Natural killer cell (primary cell): Measurements from ENCODE around the gene CPSF3. TPM values are rescaled to one million over a fixed set of nuclear protein-coding genes. Genes with fewer than 3 reads are reported as not detected.
"Not testable (repeated sequence)": the region's sequence is repeated elsewhere in the genome, so short reads cannot be mapped to it uniquely, and the experiment has no call there.

Experiments used
- ATAC-seq, 3 donors: fragments of 150-1000 bp in 2 of 3; fragments of 200-7000 bp in 1 of 3; cut with Tn5 transposase; 1 replicate in 1 of 3; 2 replicates in 2 of 3; pipeline ENCODE4 v1.10.0; 2021; ENCODE audit warnings: mild to moderate bottlenecking in 2 of 3, moderate library complexity in 2 of 3
- DNase-seq, 2 donors: peaks; one replicate each; pipeline versions ENCODE4 v3.0.0 to v3.0.0-alpha.2; 2013 to 2021; ENCODE audit warnings: mixed read lengths in 1 of 2
- H3K27ac ChIP-seq: one replicate; pipeline ENCODE4 v1.5.1; 2013; ENCODE audit warnings: mild to moderate bottlenecking, low read length
- H3K27me3 ChIP-seq: one replicate; pipeline ENCODE4 v1.6.1; 2013; ENCODE audit warnings: low read length; ENCODE audit not compliant: control insufficient read depth, insufficient read depth
- H3K36me3 ChIP-seq: one replicate; pipeline ENCODE4 v1.6.1; 2013; ENCODE audit warnings: low read length; ENCODE audit not compliant: control insufficient read depth, insufficient read depth
- H3K4me1 ChIP-seq: one replicate; pipeline ENCODE4 v1.6.1; 2013; ENCODE audit warnings: low read length; ENCODE audit not compliant: control insufficient read depth, insufficient read depth
- H3K4me3 ChIP-seq: one replicate; pipeline ENCODE4 v1.5.1; 2013; ENCODE audit warnings: low read length
- H3K9me3 ChIP-seq: one replicate; pipeline ENCODE4 v1.6.1; 2013; ENCODE audit warnings: low read length; ENCODE audit not compliant: control insufficient read depth, insufficient read depth
- H3K27ac Mint-ChIP-seq, 2 donors: one replicate each; pipeline ENCODE4 v1.8.0; 2022; ENCODE audit warnings: mild to moderate bottlenecking in 2 of 2, mixed read lengths in 2 of 2, moderate library complexity in 1 of 2
- H3K27me3 Mint-ChIP-seq, 2 donors: one replicate each; pipeline ENCODE4 v1.8.0; 2022; ENCODE audit warnings: low read depth in 2 of 2, mixed read lengths in 2 of 2
- H3K36me3 Mint-ChIP-seq: one replicate; pipeline ENCODE4 v1.8.0; 2022; ENCODE audit warnings: mixed read lengths
- H3K4me1 Mint-ChIP-seq, 2 donors: one replicate each; pipeline ENCODE4 v1.8.0; 2022; ENCODE audit warnings: mixed read lengths in 2 of 2
- H3K4me3 Mint-ChIP-seq: one replicate; pipeline ENCODE4 v1.8.0; 2022; ENCODE audit warnings: mild to moderate bottlenecking, moderate library complexity, mixed read lengths
- H3K9me3 Mint-ChIP-seq, 2 donors: one replicate each; pipeline ENCODE4 v1.8.0; 2022; ENCODE audit warnings: mixed read lengths in 2 of 2
- CTCF ChIP-seq: fragments of 200-600 bp; IDR thresholded peaks from one replicate; pipeline ENCODE4 v1.8.0; 2022; ENCODE audit warnings: antibody characterized with exemption
- WGBS: methylation state at CpG from one replicate; pipeline ENCODE4 v1.1.7; 2013; ENCODE audit warnings: missing lambda C conversion rate; ENCODE audit not compliant: insufficient coverage; 5-methylcytosine and 5-hydroxymethylcytosine counted together
- intact Hi-C: fragments of 100-400 bp; cut with micrococcal nuclease; formaldehyde crosslinking; loops from one replicate; pipeline ENCODE4 v1.14.2; 2022
- total RNA-seq, 4 donors: library from RNA; stranded (reverse); fragments of 120-200 nt in 1 of 4; gene quantifications; one replicate each; pipeline versions ENCODE4 v1.2.3 to v1.2.4, GENCODE V29; 2013 to 2022

Gene CPSF3
- total RNA-seq, 3 donors from 2014 or later (not counting 1 experiment from before 2014, with no cell fraction given), result 28.4 to 30.7 (median 28.7) TPM

GRCh38 chr2:9392898-9393765, 30.3 kb upstream of the CPSF3 start:
- TF ChIP-seq CTCF, result no peak
- no peak overlapping the region for H3K4me3 Mint-ChIP-seq
- no peaks in the 10 kb centered on the region for H3K4me1 Mint-ChIP-seq
- H3K4me1 ChIP-seq, result no peaks in the 10 kb centered on the region
- intact Hi-C loops, result no loop called here
- H3K36me3 Mint-ChIP-seq, result no peaks in the 10 kb centered on the region
- WGBS, result 91% methylated on average over 28 of the region's 28 CpGs
- ATAC-seq (no peak), DNase-seq (no peak)
- no peaks in the 10 kb centered on the region for H3K27me3 ChIP-seq
- no peaks in the 10 kb centered on the region for H3K9me3 ChIP-seq
- no peak overlapping the region for H3K27ac Mint-ChIP-seq
- H3K36me3 ChIP-seq, result no peaks in the 10 kb centered on the region
- H3K9me3 Mint-ChIP-seq, result no peaks in the 10 kb centered on the region
- no peaks in the 10 kb centered on the region for H3K27me3 Mint-ChIP-seq
- H3K4me3 ChIP-seq, result no peak overlapping the region
- no peak overlapping the region for H3K27ac ChIP-seq

DNA sequence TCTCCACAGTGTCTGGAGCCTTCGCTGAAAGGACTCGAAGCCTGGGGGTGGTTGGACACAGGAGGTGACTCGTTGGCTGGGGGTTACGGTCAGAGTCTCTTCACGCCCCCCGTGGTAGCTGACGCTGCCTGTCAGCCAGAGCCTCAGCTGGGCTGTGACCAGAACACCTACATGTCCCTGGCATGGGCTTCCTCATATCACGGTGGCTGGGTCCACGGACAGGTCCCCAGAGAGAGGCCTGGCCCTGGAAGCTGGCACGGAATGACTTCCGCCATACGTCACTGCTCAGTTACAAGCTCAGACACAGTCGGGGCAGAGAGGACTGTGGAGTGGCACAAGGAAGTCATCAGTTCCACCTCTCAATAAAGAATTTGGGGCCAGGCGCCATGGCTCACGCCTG, 28.6 kb upstream of the CPSF3 start:
- Histone ChIP-seq H3K27me3 (no peaks in the 10 kb centered on the region), H3K4me1 (no peaks in the 10 kb centered on the region), H3K27ac (no peak overlapping the region), H3K9me3 (no peaks in the 10 kb centered on the region), H3K4me3 (no peak overlapping the region), H3K36me3 (no peaks in the 10 kb centered on the region)
- Mint-ChIP-seq H3K36me3 (no peaks in the 10 kb centered on the region), H3K4me3 (no peak overlapping the region), H3K27ac (no peak overlapping the region), H3K9me3 (no peaks in the 10 kb centered on the region), H3K4me1 (no peaks in the 10 kb centered on the region), H3K27me3 (no peaks in the 10 kb centered on the region)
- TF ChIP-seq CTCF, result no peak
- 96% methylated on average over 15 of the region's 15 CpGs for WGBS
- ATAC-seq (no peak), DNase-seq (no peak)
- intact Hi-C loops, result no loop called here

DNA sequence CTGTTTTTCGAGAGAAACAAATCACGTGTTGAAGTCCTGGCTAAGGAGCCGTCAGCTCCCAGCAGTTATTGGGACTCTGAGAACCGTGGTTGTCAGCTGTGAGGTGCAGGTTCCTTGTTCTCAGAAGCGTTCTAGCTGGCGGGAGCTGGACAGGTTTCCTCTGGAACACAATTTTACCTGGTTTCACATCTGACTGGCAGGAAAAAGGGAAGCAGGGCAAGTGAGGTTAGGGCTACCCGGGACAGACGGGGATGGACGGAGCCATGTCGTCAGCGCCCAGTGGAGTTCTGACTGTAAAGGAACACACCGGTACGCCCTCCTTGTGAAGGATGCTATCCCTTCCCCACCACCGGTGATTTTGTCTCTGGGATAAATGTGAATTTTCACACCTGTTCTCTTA, 26.3 kb upstream of the CPSF3 start:
- ATAC-seq (no peak), DNase-seq (no peak)
- Histone ChIP-seq H3K4me3 (no peak overlapping the region), H3K9me3 (no peaks in the 10 kb centered on the region), H3K36me3 (no peaks in the 10 kb centered on the region), H3K4me1 (no peaks in the 10 kb centered on the region), H3K27ac (no peak overlapping the region), H3K27me3 (no peaks in the 10 kb centered on the region)
- Mint-ChIP-seq H3K27ac (no peak overlapping the region), H3K9me3 (no peaks in the 10 kb centered on the region), H3K36me3 (no peaks in the 10 kb centered on the region), H3K4me1 (peaks cover 0 to 9% of the 10 kb centered on the region in 2 donors), H3K4me3 (no peak overlapping the region), H3K27me3 (no peaks in the 10 kb centered on the region)
- intact Hi-C loops, result no loop called here
- TF ChIP-seq CTCF, result no peak
- 93% methylated on average over 14 of the region's 14 CpGs for WGBS

- intact Hi-C loops, H3K9me3 Mint-ChIP-seq, H3K27me3 ChIP-seq, H3K4me3 ChIP-seq, H3K4me1 ChIP-seq, H3K27me3 Mint-ChIP-seq, H3K4me1 Mint-ChIP-seq, H3K4me3 Mint-ChIP-seq, H3K27ac Mint-ChIP-seq, DNase-seq, H3K9me3 ChIP-seq, H3K27ac ChIP-seq, ATAC-seq, H3K36me3 Mint-ChIP-seq, H3K36me3 ChIP-seq: not testable (repeated sequence)
- WGBS, result 94% methylated on average over 11 of the region's 11 CpGs
Observed at GRCh38 chr2:9398251-9398650, 25.2 kb upstream of the CPSF3 start.
